Omental fat pad (tissue), 4 donors: ENCODE results near the gene NR4A2. TPM values are rescaled to one million over a fixed set of nuclear protein-coding genes. Genes with fewer than 3 reads are reported as not detected.

Experiments used
- ATAC-seq: fragments of 150-250 bp; one replicate; pipeline ENCODE4 v1.9.1; 2016; ENCODE audit warnings: mild to moderate bottlenecking, moderate library complexity; ENCODE audit not compliant: low FRiP score
- DNase-seq: peaks from one replicate; pipeline ENCODE4 v3.0.0-alpha.2; 2019; ENCODE audit warnings: low spot score
- CTCF ChIP-seq, 3 donors: fragments of 450-650 bp; IDR thresholded peaks; one replicate each; pipeline ENCODE4 v1.5.1; 2016 to 2017; ENCODE audit warnings: antibody characterized with exemption in 3 of 3, mild to moderate bottlenecking in 3 of 3, moderate library complexity in 2 of 3
- total RNA-seq, 4 donors: library from RNA; depleted of rRNA; stranded (reverse); fragments of >200 nt; gene quantifications; one replicate each; pipeline ENCODE4 v1.1.0, GENCODE V29; 2016

NR4A2 gene
- total RNA-seq, 4 donors from 2014 or later, result 6.0 to 178 (median 13.6) TPM

GRCh38 chr2:156346731-156347130, 14.2 kb upstream of the NR4A2 start:
- no peak for TF ChIP-seq CTCF (IDR thresholded peaks at IDR 0.05)
- ATAC-seq (no peak), DNase-seq (no peak)

- DNase-seq (no peak), ATAC-seq (no peak)
- TF ChIP-seq CTCF (IDR thresholded peaks at IDR 0.05), result no peak
These were observed 13.1 kb upstream of the NR4A2 start for GRCh38 chr2:156345582-156345981.

- DNase-seq, result no peak
- ATAC-seq, result no peak
- TF ChIP-seq CTCF (IDR thresholded peaks at IDR 0.05), result no peak
These were observed 11.4 kb upstream of the NR4A2 start for GRCh38 chr2:156343940-156344301.

GRCh38 chr2:156343096-156343939, 10.8 kb upstream of the NR4A2 start:
- DNase-seq (no peak), ATAC-seq (no peak)
- TF ChIP-seq CTCF (IDR thresholded peaks at IDR 0.05), result no peak

- DNase-seq (peak; percentile 66), ATAC-seq (peak; percentile 92)
- no peak for TF ChIP-seq CTCF (IDR thresholded peaks at IDR 0.05)
These were observed 10.0 kb upstream of the NR4A2 start for GRCh38 chr2:156342254-156343095.

GRCh38 chr2:156341452-156342253, 9.1 kb upstream of the NR4A2 start:
- DNase-seq (peak; percentile 68), ATAC-seq (peak; percentile 94)
- TF ChIP-seq CTCF (IDR thresholded peaks at IDR 0.05), result no peak
